NB4 (cell line): ENCODE results near the gene GH1.
"Not testable (repeated sequence)": the region's sequence is repeated elsewhere in the genome, so short reads cannot be mapped to it uniquely, and the experiment has no call there.

Experiments
- CTCF ChIP-seq: IDR thresholded peaks from one replicate; pipeline ENCODE4 v1.5.1; 2012; ENCODE audit warnings: low read depth, low read length
- POLR2A ChIP-seq: IDR thresholded peaks from 2 replicates; pipeline ENCODE4 v1.6.1; 2011; ENCODE audit warnings: mild to moderate bottlenecking; ENCODE audit not compliant: insufficient read length; ENCODE audit errors: extremely low read depth

- TF ChIP-seq CTCF, POLR2A: not testable (repeated sequence)
Observed at GRCh38 chr17:63881337-63881736, 37.3 kb downstream of the GH1 start.
